Measurements from ENCODE around the gene TOMM40L. TPM values are rescaled to one million over a fixed set of nuclear protein-coding genes. Genes with fewer than 3 reads are reported as not detected.
"Not testable (repeated sequence)": the region's sequence is repeated elsewhere in the genome, so short reads cannot be mapped to it uniquely, and the experiment has no call there.

The TOMM40L gene
- total RNA-seq, 1 donor: 6.5 TPM

GRCh38 chr1:161250829-161251228, 25.0 kb downstream of the TOMM40L start:
- Histone ChIP-seq H3K4me1 (ENCODE audit: insufficient read depth, low read length) (no peaks in the 10 kb centered on the region), H3K36me3 (ENCODE audit: insufficient read depth, low read length) (no peaks in the 10 kb centered on the region), H3K4me3 (ENCODE audit: insufficient read depth, low read length) (no peak overlapping the region), H3K79me2 (ENCODE audit: insufficient read depth, low read length) (no peaks in the 10 kb centered on the region), H3K4me2 (ENCODE audit: insufficient read depth, low read length) (no peak overlapping the region), H4K20me1 (ENCODE audit: insufficient read depth, low read length) (no peaks in the 10 kb centered on the region), H2AFZ (ENCODE audit: low read length) (no peak overlapping the region), H3K27me3 (ENCODE audit: insufficient read depth, low read length) (no peaks in the 10 kb centered on the region), H3K9me3 (ENCODE audit: low read depth, low read length) (no peaks in the 10 kb centered on the region), H3K27ac (ENCODE audit: low read depth, low read length) (no peak overlapping the region)
- DNase-seq (ENCODE audit: insufficient read length, low spot score, missing footprints): no peak
- TF ChIP-seq CTCF (IDR thresholded peaks at IDR 0.05; ENCODE audit: extremely low read depth, low read depth, low read length): no peak

- no peak overlapping the region for H3K27ac ChIP-seq (ENCODE audit: low read depth, low read length)
- H3K9me3 ChIP-seq (ENCODE audit: low read depth, low read length): no peaks in the 10 kb centered on the region
- H3K4me2 ChIP-seq (ENCODE audit: insufficient read depth, low read length): no peak overlapping the region
- no peak overlapping the region for H3K4me3 ChIP-seq (ENCODE audit: insufficient read depth, low read length)
- H3K79me2 ChIP-seq (ENCODE audit: insufficient read depth, low read length): no peaks in the 10 kb centered on the region
- no peaks in the 10 kb centered on the region for H4K20me1 ChIP-seq (ENCODE audit: insufficient read depth, low read length)
- no peak for DNase-seq (ENCODE audit: insufficient read length, low spot score, missing footprints)
- TF ChIP-seq CTCF (IDR thresholded peaks at IDR 0.05; ENCODE audit: extremely low read depth, low read depth, low read length): no peak
- H3K27me3 ChIP-seq (ENCODE audit: insufficient read depth, low read length): no peaks in the 10 kb centered on the region
- no peaks in the 10 kb centered on the region for H3K36me3 ChIP-seq (ENCODE audit: insufficient read depth, low read length)
- H2AFZ ChIP-seq (ENCODE audit: low read length): no peak overlapping the region
- H3K4me1 ChIP-seq (ENCODE audit: insufficient read depth, low read length): no peaks in the 10 kb centered on the region
Observed at GRCh38 chr1:161251579-161251978, 25.7 kb downstream of the TOMM40L start.

- not testable (repeated sequence) for H3K9me3 ChIP-seq (ENCODE audit: low read depth, low read length); H3K4me3 ChIP-seq (ENCODE audit: insufficient read depth, low read length); H4K20me1 ChIP-seq (ENCODE audit: insufficient read depth, low read length); DNase-seq (ENCODE audit: insufficient read length, low spot score, missing footprints); H3K27ac ChIP-seq (ENCODE audit: low read depth, low read length); H3K79me2 ChIP-seq (ENCODE audit: insufficient read depth, low read length); H3K36me3 ChIP-seq (ENCODE audit: insufficient read depth, low read length); H3K4me1 ChIP-seq (ENCODE audit: insufficient read depth, low read length); H2AFZ ChIP-seq (ENCODE audit: low read length); H3K4me2 ChIP-seq (ENCODE audit: insufficient read depth, low read length)
- peaks cover 23% of the 10 kb centered on the region for H3K27me3 ChIP-seq (ENCODE audit: insufficient read depth, low read length)
Observed at GRCh38 chr1:161255302-161255701, 29.4 kb downstream of the TOMM40L start.

- DNase-seq (ENCODE audit: insufficient read length, low spot score, missing footprints); H3K4me1 ChIP-seq (ENCODE audit: insufficient read depth, low read length); H3K4me3 ChIP-seq (ENCODE audit: insufficient read depth, low read length); H3K27ac ChIP-seq (ENCODE audit: low read depth, low read length); H3K79me2 ChIP-seq (ENCODE audit: insufficient read depth, low read length); H3K9me3 ChIP-seq (ENCODE audit: low read depth, low read length); H3K36me3 ChIP-seq (ENCODE audit: insufficient read depth, low read length); H3K4me2 ChIP-seq (ENCODE audit: insufficient read depth, low read length); H2AFZ ChIP-seq (ENCODE audit: low read length); H4K20me1 ChIP-seq (ENCODE audit: insufficient read depth, low read length): not testable (repeated sequence)
- H3K27me3 ChIP-seq (ENCODE audit: insufficient read depth, low read length): peaks cover 30% of the 10 kb centered on the region
Observed at GRCh38 chr1:161255955-161256520, 30.2 kb downstream of the TOMM40L start.

GRCh38 chr1:161257109-161257508, 31.2 kb downstream of the TOMM40L start:
- H3K4me3 ChIP-seq (ENCODE audit: insufficient read depth, low read length); H4K20me1 ChIP-seq (ENCODE audit: insufficient read depth, low read length); H3K79me2 ChIP-seq (ENCODE audit: insufficient read depth, low read length); H3K4me2 ChIP-seq (ENCODE audit: insufficient read depth, low read length); H2AFZ ChIP-seq (ENCODE audit: low read length); H3K27ac ChIP-seq (ENCODE audit: low read depth, low read length); DNase-seq (ENCODE audit: insufficient read length, low spot score, missing footprints); H3K9me3 ChIP-seq (ENCODE audit: low read depth, low read length); H3K4me1 ChIP-seq (ENCODE audit: insufficient read depth, low read length); H3K36me3 ChIP-seq (ENCODE audit: insufficient read depth, low read length): not testable (repeated sequence)
- peaks cover 39% of the 10 kb centered on the region for H3K27me3 ChIP-seq (ENCODE audit: insufficient read depth, low read length)
